ENCODE measurements around the gene HDHD5.

HDHD5 gene

GRCh38 chr22:17110791-17111550 lies 48.1 kb downstream of the HDHD5 start:
- DNase-seq = no peak
- H3K27me3 ChIP-seq = no peaks in the 10 kb centered on the region
- H3K4me1 ChIP-seq = no peaks in the 10 kb centered on the region
- no peak overlapping the region for H3K4me3 ChIP-seq (ENCODE audit: low read depth, low read length)
- H3K9me3 ChIP-seq = no peaks in the 10 kb centered on the region
- H3K36me3 ChIP-seq = no peaks in the 10 kb centered on the region
- TF ChIP-seq CTCF (IDR thresholded peaks at IDR 0.05; ENCODE audit: low read depth, low read length) = no peak

- H3K4me1 ChIP-seq = no peaks in the 10 kb centered on the region
- no peaks in the 10 kb centered on the region for H3K9me3 ChIP-seq
- no peaks in the 10 kb centered on the region for H3K36me3 ChIP-seq
- H3K27me3 ChIP-seq = no peaks in the 10 kb centered on the region
- no peak for TF ChIP-seq CTCF (IDR thresholded peaks at IDR 0.05; ENCODE audit: low read depth, low read length)
- DNase-seq = no peak
- no peak overlapping the region for H3K4me3 ChIP-seq (ENCODE audit: low read depth, low read length)
These were observed 49.1 kb downstream of the HDHD5 start for GRCh38 chr22:17109976-17110375.

- no peak for DNase-seq
- H3K4me3 ChIP-seq (ENCODE audit: low read depth, low read length) = no peak overlapping the region
- H3K27me3 ChIP-seq = no peaks in the 10 kb centered on the region
- no peak for TF ChIP-seq CTCF (IDR thresholded peaks at IDR 0.05; ENCODE audit: low read depth, low read length)
- no peaks in the 10 kb centered on the region for H3K36me3 ChIP-seq
- H3K9me3 ChIP-seq = no peaks in the 10 kb centered on the region
- H3K4me1 ChIP-seq = no peaks in the 10 kb centered on the region
These were observed 49.8 kb downstream of the HDHD5 start for GRCh38 chr22:17109113-17109865.

GRCh38 chr22:17108256-17109112 lies 50.6 kb downstream of the HDHD5 start:
- H3K4me3 ChIP-seq (ENCODE audit: low read depth, low read length) = no peak overlapping the region
- no peaks in the 10 kb centered on the region for H3K36me3 ChIP-seq
- H3K27me3 ChIP-seq = no peaks in the 10 kb centered on the region
- no peaks in the 10 kb centered on the region for H3K9me3 ChIP-seq
- no peaks in the 10 kb centered on the region for H3K4me1 ChIP-seq
- TF ChIP-seq CTCF (IDR thresholded peaks at IDR 0.05; ENCODE audit: low read depth, low read length) = no peak
- no peak for DNase-seq

- Histone ChIP-seq H3K36me3 (no peaks in the 10 kb centered on the region), H3K4me1 (no peaks in the 10 kb centered on the region), H3K4me3 (ENCODE audit: low read depth, low read length) (no peak overlapping the region), H3K9me3 (no peaks in the 10 kb centered on the region), H3K27me3 (no peaks in the 10 kb centered on the region)
- no peak for DNase-seq
- TF ChIP-seq CTCF (IDR thresholded peaks at IDR 0.05; ENCODE audit: low read depth, low read length) = no peak
These were observed 51.6 kb downstream of the HDHD5 start for GRCh38 chr22:17107547-17107810.
